GM18508 (cell line): ENCODE measurements around the gene SEC16B.

ENCODE experiments used
- ATAC-seq: cut with Tn5 transposase; IDR thresholded peaks from one replicate; pipeline ENCODE4 v1.9.1; 2021; ENCODE audit warnings: moderate number of reproducible peaks; ENCODE audit not compliant: insufficient read depth, unreplicated experiment

Gene SEC16B

GRCh38 chr1:177981200-177981599 is 11.3 kb upstream of the SEC16B start:
- ATAC-seq, result no peak

GRCh38 chr1:177979272-177979671 is 9.4 kb upstream of the SEC16B start:
- ATAC-seq, result no peak

- ATAC-seq, result no peak
Observed at GRCh38 chr1:177978530-177978929, 8.7 kb upstream of the SEC16B start.

- ATAC-seq, result no peak
Observed at GRCh38 chr1:177977141-177977540, 7.3 kb upstream of the SEC16B start.

GRCh38 chr1:177976596-177976995 is 6.7 kb upstream of the SEC16B start:
- ATAC-seq, result no peak

- no peak for ATAC-seq
Observed at GRCh38 chr1:177975588-177976495, 6.0 kb upstream of the SEC16B start.

GRCh38 chr1:177973585-177973984 is 3.7 kb upstream of the SEC16B start:
- ATAC-seq, result no peak

GRCh38 chr1:177969109-177969508 is 749 bp downstream of the SEC16B start:
- ATAC-seq, result no peak

GRCh38 chr1:177966199-177966598 is 3.7 kb downstream of the SEC16B start:
- no peak for ATAC-seq

- ATAC-seq, result no peak
Observed at GRCh38 chr1:177965293-177965692, 4.6 kb downstream of the SEC16B start.

GRCh38 chr1:177964336-177964735 is 5.5 kb downstream of the SEC16B start:
- ATAC-seq, result no peak

GRCh38 chr1:177960939-177961622 is 8.8 kb downstream of the SEC16B start:
- ATAC-seq, result no peak

- ATAC-seq, result no peak
Observed at GRCh38 chr1:177959811-177960515, 9.9 kb downstream of the SEC16B start.

GRCh38 chr1:177958092-177958491 is 11.8 kb downstream of the SEC16B start:
- no peak for ATAC-seq

- ATAC-seq, result no peak
Observed at GRCh38 chr1:177954076-177954475, 15.8 kb downstream of the SEC16B start.

GRCh38 chr1:177953549-177953948 is 16.3 kb downstream of the SEC16B start:
- ATAC-seq, result no peak

- no peak for ATAC-seq
Observed at GRCh38 chr1:177952691-177953090, 17.2 kb downstream of the SEC16B start.

- no peak for ATAC-seq
Observed at GRCh38 chr1:177952249-177952648, 17.6 kb downstream of the SEC16B start.

GRCh38 chr1:177950506-177950905 is 19.4 kb downstream of the SEC16B start:
- no peak for ATAC-seq

GRCh38 chr1:177948336-177948972 is 21.4 kb downstream of the SEC16B start:
- peak; percentile 57 for ATAC-seq
